Nucleus accumbens (tissue), 56 donors: Measurements from ENCODE around the gene NANS.

Experiments used
- DNase-seq, 56 donors: peaks; one replicate each; lab custom pipeline; 2025; lab: John Stamatoyannopoulos, UW

Gene NANS

DNA sequence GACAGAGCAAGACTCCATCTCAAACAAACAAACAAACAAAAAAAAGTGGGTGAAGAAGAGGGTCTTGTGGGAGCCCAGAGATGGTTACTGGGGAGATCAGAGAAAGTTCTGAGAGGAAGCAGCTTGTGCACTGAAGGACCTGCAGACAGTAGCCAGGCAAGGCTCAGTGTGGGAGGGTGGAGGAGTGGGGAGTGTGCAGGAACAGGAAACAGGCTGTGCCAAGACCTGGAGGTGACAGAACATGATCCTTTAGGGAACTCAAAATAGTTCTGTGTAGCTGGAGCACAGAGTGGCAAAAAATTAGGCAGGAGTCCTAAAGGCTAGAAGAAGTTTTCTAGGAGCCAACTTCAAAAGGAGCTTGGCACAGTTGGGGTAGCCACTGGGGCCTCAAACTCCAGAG lies 19.2 kb upstream of the NANS start:
- no peak for DNase-seq

DNA sequence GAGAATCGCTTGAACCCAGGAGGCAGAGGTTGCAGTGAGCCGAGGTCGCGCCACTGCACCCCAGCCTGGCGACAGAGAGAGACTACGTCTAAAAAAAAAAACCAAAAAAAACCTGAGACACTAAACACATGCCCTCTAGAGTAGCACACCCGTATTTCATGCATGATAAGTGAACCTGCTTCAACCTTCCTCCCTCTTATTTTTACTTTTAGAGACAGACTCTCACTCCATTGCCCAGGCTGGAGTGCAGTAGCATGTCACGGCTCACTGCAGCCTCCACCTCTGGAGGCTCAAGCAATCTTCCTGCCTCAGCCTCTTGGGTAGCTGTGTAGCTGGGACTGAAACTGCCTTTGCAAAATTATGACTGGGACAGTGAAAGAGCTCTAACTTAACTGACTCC lies 17.6 kb upstream of the NANS start:
- no peak for DNase-seq

- DNase-seq: peak in 5 of 56 donors; percentile 5 to 29 (median 11)
Observed at GRCh38 chr9:98039607-98040017, 16.9 kb upstream of the NANS start.

DNA sequence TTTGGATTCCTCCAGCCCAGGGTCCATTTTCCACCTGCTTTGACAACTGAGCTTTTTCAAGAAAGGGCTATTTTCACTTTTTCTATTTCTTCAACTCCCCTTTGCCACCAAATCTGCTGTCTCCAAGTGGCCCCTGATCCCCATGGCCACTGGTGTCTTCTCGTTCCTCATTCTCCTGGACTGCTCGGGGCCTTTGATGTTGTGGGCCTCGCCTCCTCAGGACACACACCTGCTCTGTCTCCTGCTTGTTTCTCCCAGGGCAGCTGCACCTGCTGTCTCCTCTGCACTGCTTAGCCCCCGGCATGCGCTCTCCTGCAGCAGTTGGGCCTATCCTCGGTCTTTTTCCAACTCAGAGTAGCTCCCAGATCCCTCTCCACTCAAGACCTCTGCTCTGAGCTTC lies 16.3 kb upstream of the NANS start:
- no peak for DNase-seq

GRCh38 chr9:98043915-98044314 lies 12.6 kb upstream of the NANS start:
- no peak for DNase-seq

- no peak for DNase-seq
Observed at GRCh38 chr9:98045234-98046179, 11.0 kb upstream of the NANS start.

GRCh38 chr9:98046180-98046543 lies 10.4 kb upstream of the NANS start:
- no peak for DNase-seq

DNA sequence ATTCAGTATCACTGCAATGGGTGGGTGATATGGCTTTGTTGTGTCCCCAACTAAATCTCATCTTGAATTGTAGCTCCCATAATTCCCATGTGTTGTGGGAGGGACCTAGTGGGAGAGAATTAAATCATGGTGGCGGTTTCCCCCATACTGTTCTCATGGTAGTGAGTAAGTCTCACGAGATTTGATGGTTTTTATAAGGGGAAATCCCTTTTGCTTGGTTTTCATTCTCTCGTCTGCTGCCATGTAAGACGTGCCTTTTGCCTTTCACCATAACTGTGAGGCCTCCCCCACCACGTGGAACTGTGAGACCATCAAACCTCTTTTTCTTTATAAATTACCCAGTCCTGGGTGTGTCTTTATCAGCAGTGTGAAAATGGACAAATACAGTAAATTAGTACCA lies 9.5 kb upstream of the NANS start:
- no peak for DNase-seq

- DNase-seq: no peak
Observed at GRCh38 chr9:98049288-98050072, 7.1 kb upstream of the NANS start.

GRCh38 chr9:98050351-98050750 lies 6.2 kb upstream of the NANS start:
- DNase-seq: no peak

DNA sequence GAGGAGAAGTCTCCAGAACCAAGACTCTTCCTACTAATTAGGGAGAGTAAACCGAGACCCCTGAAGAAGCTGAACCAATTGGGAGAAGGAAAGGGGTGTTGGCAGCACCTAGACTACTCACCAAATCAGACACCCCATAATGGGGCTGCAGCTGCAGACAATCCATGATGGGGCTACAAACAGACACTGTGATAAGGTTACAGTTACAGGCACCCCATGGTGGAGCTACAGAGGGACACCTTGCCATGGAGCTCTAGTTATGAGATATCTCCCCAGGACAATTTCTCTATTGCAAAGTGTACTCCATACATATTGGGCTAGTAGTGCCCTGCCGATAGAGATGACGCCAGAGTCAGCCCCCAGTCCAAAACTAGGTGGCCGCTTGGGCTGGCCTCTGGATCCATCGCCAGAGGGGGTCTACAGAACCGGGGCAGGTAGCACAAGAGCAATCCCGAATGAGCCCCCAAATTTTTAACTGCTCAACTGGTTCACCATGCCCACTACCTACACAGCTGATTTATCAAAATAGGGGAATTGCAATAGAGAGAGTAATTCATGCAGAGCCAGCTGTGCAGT lies 2.1 kb upstream of the NANS start:
- DNase-seq: no peak

GRCh38 chr9:98057138-98057799 lies 737 bp downstream of the NANS start:
- peak in 3 of 56 donors; percentile 45 to 60 (median 60) for DNase-seq

GRCh38 chr9:98062161-98062560 lies 5.6 kb downstream of the NANS start:
- DNase-seq: no peak

- DNase-seq: peak in 2 of 56 donors; percentile 13 to 16
Observed at GRCh38 chr9:98064623-98065392, 8.3 kb downstream of the NANS start.

GRCh38 chr9:98066235-98066634 lies 9.7 kb downstream of the NANS start:
- no peak for DNase-seq

DNA sequence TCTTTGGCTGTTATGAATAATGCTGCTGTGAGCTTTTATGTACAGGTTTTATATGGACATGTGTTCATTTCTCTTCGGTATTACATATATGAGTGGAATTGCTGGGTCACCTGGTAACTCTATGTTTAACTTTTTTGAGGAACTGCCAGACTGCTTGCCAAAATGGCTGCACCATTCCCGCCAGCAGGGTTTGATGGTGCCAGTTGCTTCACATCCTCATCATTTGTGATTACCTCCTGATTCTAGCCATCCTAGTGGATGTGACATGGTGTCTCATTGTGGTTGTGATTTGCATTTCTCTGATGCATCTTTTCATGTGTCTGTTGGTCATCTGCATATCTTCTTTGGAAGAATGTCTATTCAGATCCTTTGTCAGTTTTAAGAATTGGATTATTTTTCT lies 10.7 kb downstream of the NANS start:
- DNase-seq: no peak

GRCh38 chr9:98069551-98069950 lies 13.0 kb downstream of the NANS start:
- DNase-seq: no peak

GRCh38 chr9:98070704-98071103 lies 14.2 kb downstream of the NANS start:
- no peak for DNase-seq

DNA sequence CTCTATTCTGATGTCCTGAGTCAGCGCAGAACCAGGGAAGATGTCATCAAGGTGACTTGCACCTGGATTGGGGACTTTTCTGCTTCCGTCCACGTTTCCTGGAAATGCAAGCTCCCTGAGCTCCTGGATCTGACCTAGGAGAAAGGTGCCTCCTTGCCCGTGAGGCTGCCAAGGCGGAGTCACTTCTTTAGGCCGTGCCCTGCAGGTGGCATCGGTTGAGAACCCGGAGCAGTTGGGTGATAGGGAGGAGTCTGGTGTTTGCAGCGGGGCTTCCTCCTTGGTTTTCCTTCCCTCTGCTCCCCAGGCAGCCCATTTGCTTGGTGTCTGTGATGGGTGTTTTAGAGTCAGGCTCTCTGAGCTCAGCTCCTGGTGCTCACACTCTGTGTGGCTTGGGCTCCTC lies 15.2 kb downstream of the NANS start:
- no peak for DNase-seq
